ENCODE measurements around the gene ADGRL1.

DNA sequence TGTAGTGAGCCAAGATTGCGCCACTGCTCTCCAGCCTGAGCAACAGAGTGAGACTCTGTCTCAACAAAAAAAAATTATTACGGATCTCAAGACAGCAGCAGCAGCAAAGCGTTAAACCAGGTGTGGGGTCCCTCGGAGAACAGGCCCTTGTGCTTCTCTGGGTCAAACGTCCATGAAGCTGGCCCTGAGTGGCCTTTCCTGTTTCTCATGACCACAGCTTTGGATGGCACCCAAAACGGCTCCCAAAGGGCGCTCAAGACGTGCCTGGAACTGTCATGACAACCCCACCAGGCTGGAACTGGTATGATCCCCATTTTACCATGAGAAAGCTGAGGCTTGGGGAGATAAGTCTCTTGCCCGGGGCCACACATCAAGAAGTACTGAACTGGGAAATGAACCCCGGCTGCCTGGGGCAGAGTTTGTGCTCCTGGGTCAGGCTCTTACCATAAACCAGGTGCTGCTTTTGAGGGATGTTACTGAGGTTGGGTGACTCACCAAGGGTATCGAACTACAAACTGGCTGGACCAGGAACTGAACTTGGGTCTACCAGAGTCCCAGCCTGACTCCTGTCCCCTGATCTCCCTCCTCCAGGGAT lies 103.8 kb downstream of the ADGRL1 start:
- TF ChIP-seq YY1 (IDR thresholded peaks at IDR 0.05; ENCODE audit: insufficient read depth, insufficient read length) (no peak), ZNF274 (IDR thresholded peaks at IDR 0.05; ENCODE audit: low read depth, low read length) (no peak), SUZ12 (IDR thresholded peaks at IDR 0.05; ENCODE audit: extremely low read depth, insufficient read depth, insufficient read length) (no peak)

Data from NT2/D1 (cell line).